ENCODE measurements around the gene NFE2L3.

DNA sequence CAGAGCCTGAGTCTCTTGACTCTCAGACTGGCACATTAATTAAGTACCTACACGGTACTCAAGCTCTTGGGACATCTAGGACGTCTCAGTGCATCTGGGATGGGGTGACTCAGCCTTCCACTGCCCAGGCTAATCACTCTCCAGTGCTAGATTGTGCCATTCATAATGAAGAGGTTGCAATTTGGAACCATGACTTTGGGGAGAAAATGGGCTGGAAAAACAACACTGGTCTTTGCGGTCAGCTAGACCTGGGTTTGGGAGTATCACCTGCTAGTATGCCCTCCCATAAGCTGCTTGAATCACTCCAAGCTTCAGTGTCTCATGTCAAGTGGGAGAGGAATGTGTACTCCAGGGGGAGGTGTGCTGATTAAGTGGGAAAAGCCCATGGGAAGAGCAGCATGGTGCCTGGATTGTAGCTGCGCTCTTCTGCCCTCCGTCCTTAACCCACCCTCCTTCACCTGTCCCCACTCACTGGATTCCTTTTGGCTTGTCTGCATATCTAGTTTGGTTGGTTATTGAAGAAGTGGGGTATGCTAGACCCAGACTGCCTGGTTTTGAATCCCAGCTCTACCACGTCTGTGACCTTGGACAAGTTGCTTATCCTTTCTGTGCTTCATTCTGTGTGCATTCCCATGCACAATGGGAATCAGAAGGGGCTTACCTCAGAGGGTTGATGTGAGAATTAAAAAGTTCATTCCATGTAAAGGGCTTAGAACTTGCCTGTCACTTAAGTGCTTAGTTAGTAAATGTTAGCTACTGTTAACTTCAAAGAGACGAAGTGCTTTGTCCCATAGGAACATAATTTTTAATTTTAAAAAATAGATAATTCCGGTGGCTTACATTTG, 3.8 kb downstream of the NFE2L3 start:
- TF ChIP-seq, protein P1, sequence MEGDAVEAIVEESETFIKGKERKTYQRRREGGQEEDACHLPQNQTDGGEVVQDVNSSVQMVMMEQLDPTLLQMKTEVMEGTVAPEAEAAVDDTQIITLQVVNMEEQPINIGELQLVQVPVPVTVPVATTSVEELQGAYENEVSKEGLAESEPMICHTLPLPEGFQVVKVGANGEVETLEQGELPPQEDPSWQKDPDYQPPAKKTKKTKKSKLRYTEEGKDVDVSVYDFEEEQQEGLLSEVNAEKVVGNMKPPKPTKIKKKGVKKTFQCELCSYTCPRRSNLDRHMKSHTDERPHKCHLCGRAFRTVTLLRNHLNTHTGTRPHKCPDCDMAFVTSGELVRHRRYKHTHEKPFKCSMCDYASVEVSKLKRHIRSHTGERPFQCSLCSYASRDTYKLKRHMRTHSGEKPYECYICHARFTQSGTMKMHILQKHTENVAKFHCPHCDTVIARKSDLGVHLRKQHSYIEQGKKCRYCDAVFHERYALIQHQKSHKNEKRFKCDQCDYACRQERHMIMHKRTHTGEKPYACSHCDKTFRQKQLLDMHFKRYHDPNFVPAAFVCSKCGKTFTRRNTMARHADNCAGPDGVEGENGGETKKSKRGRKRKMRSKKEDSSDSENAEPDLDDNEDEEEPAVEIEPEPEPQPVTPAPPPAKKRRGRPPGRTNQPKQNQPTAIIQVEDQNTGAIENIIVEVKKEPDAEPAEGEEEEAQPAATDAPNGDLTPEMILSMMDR (conservative IDR thresholded peaks at IDR 0.05; ENCODE audit: low read depth, low read length), result no peak
- TF ChIP-seq EZH2 (IDR thresholded peaks at IDR 0.05; ENCODE audit: borderline replicate concordance, low read depth, low read length, poor library complexity, severe bottlenecking), result no peak

Measured in A673 (cell line).